GM03348 (cell line): Measurements from ENCODE around the gene SERPINE2.

Experiments
- DNase-seq: peaks from one replicate; pipeline ENCODE4 v3.0.0; 2012; ENCODE audit warnings: low spot score

Gene SERPINE2

DNA sequence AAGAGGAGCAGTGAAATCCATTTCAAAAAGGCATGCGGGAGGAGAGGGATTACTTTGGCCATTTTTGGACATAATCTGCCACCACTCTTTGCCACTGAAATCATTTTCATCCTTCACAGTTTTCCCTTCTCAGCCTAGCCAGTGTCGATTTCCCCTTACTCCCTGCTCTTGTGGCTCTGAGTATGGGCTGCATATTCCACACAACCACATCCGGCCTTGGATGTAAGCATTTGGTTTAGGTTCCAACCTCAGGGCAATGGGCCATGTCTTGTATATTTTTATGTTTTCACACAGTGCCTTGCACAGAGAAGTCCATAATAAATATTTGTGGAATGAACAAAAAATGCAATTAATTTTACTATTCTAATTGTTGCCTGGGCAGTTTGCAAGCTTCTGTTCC is 7.7 kb upstream of the SERPINE2 start:
- DNase-seq, result no peak

DNA sequence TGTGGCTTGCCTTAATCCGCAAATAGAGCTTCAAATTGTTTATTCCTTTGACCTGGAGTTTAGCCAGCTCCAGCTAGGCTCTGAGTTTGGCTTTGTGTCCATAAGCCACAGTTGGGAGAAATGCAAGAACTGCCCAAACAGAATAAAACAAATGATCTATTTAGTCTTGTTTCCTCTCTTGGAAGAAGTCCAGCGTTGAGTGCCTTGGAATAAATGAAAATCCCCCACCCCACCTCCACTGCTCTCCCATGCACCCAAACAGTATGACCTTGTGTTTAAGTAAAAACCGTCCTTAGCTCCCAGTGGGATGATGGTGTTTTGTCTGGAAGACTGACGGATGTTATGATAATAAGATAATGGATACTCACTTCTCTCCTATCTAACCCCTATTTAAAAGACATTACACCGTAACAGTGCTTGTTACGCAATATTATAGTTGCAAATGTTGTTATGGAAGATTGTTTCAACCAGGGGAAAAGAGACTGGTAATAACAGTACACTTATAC is 3.2 kb upstream of the SERPINE2 start:
- DNase-seq, result no peak

DNA sequence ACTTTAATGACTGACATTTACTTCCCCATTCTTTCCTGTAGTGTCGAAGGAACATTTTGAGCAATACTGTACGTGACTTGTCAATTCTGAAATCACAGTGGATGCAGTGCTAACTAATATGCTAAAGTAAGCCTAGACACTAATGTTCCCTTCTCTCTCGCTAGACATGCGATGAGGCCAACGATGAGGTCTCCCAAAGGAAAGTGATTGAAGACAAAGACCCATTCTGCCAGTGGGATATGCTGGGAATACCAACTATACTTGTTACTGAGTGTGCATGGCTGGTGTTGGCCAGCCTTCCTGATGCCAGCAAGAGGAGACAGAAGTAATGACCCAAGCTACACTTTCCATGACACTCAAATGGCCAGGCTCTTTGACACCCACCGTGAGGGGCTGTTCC is 2.5 kb upstream of the SERPINE2 start:
- DNase-seq, result no peak

DNA sequence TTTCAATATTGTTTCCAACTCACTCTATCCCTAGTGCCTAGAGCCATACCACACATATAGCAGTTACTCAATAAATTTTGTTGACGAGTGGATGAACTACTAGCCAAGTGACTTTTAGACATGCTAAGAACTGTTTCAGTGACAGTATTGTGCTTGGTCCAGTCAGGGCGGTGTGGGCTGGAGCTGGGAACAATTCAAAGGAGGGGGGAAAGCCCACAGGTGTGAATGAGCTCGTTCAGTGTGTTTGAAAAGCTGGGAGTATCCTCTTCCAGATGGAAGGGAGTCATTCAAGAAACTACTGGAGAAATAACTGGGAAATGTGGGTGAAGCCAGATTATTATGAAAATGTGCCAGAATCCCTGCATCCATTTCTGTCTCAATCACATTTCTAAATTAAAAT is 1.7 kb upstream of the SERPINE2 start:
- no peak for DNase-seq

DNA sequence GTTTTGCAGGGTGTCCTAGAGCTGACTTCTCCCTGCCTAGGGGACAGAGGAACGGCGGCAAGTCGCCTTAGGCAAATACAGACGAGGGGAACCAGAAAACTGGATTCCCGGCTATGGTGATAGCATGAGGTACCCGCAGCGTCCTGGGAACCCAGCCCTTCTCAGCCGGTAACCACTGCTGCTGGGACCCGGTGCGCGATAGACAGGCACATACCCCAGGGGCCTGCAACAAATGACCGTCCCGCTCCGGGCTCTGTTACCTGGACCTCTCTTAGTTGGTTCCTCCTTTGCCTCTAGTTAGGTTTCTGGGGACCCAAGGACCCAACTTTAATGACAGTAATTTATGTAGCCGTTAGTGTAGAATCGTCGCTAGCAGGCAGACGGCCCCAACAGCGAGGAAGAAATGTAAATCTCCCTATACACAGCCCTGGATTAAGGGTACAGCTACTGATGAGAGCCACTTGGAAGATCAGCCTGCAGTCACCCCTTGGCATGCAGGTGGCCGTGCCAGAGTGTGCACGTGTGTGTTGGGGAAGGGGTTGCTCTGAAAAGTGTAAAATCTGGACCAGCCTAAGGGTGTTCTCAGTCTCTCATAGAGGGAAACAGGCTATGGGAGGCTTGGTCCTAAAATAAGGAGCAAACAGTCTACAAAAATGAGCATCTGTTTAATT is 819 bp upstream of the SERPINE2 start:
- no peak for DNase-seq

DNA sequence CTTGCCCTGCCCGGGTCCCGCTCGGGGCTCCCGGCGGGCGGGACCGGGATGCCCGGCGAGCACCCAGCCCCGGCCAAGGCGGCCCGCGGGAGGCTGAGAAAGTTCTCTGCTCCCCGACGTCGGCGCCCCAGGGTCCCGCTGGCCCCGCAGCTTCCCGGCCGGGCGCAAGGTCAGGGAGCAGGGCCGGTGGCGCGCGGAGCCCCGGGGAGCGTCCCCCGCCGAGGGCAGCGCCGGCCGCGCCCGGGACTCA is 331 bp downstream of the SERPINE2 start:
- no peak for DNase-seq

DNA sequence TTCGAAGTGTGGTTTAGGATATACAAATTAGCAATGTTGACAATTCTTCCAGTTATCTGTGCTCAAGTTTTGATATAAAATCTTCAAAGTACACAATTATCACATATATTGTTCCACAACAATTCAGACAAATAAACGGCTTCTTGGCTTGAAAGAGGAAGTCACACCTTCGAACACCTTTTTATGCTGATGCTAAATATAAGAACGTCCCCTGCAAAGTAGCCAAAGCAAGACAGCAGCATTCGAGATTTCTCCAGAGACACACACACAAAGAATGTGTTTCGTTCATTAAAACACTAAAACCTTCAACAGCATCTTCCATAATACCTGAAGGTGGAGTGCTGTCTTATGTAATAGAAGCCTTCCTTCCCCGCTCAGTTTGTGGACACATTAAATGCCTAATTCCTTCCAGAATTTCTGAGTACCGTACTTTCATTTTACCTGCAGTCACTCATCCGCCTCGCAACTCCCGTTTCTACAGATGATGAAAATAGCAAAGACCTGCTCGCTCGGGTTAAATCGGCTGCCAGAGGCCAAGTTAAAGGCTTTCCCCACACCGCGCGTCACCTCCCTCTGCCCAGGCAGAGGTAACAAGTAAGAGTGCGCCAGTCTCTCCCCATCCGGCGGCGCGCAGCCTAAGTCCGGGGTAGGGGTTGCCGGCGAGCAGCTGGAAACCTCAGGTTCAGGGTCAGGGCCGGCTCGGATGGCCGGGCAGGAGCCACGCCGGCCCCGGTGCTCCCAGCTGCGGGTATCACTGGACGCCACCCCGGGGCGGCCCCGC is 847 bp downstream of the SERPINE2 start:
- peak; percentile 73 for DNase-seq

DNA sequence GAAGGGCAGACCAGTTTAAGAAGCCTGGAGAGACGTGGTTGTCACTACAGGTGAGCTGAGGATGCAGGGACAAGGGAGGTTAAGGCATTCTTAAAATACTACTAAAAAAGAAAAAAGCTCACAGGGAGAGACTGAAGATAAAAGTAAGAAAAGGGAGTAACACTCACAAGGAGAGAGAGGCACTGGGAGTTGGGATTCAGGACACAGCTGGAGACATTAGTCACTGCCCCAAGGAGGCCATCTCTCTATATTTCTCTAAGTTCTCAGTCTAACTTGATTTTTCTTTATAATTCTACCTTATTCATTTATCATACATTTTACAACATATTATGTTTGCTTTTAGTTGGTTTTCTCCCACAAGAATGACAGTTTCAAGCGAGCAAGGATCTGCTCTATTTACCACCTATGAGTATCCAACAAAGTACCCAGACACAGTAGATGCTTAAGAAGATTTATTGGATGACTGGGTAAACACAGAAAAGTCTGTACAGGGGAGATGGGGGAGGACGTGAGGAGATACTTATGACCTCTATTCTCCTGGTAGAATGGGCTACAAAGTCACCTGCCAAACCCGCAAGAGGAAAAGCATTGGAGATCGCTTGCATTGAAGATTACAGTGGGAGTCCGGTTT is 2.2 kb downstream of the SERPINE2 start:
- no peak for DNase-seq

DNA sequence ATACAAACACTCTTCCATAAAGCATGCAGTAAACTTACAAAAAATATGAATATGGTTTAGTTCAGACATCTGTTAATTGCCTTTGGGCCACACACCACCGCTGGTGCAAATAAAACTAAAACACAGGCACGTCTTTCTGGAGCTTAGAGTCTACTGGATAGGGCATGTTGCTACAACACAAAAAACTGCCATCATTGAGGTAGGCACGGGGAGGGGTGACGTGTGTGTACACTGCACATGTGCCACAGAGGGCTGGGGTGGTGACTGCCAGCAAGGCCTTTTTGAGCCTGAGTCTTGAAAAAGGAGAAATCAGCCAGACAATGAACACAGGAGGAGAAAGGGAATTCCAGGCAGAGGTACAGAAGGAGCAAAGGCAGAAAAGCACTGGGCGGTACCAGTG is 5.1 kb downstream of the SERPINE2 start:
- no peak for DNase-seq

DNA sequence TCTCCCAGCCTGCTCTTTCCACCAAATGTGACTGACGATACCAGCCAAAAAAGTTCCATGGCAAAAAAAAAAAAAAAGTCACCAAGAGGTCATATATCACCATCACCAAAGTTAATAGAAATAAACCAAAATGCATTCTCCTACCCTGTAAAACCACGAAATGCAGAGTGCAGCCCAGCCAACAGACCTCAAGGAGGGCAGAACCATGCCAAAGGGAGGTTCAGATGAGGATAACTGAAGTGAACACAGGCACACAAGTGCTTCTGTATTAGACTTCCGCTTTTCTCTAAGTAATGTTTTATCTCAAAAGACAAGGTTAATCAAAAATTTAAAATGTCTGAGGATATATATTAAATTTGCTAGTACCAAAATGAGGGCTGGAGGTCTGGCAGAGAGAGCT is 5.5 kb downstream of the SERPINE2 start:
- DNase-seq, result no peak

DNA sequence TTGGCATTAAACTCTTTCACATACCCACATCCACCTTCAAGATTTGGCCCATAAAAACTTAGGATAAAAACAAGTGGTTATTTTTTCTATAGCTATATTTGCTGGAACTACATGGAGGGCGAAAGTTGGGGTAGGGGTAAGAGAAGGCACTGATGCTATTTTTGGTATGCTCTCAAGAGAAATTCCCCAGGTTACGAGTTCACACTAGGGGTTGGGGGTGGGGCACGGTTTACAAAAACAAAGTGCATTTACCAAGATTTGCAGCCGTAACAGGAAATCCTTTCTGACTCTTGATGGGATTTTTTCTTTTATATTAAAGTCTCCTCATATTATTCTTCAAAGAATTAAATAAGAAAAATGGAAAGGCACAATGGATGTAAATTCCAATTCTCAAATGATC is 6.8 kb downstream of the SERPINE2 start:
- no peak for DNase-seq

DNA sequence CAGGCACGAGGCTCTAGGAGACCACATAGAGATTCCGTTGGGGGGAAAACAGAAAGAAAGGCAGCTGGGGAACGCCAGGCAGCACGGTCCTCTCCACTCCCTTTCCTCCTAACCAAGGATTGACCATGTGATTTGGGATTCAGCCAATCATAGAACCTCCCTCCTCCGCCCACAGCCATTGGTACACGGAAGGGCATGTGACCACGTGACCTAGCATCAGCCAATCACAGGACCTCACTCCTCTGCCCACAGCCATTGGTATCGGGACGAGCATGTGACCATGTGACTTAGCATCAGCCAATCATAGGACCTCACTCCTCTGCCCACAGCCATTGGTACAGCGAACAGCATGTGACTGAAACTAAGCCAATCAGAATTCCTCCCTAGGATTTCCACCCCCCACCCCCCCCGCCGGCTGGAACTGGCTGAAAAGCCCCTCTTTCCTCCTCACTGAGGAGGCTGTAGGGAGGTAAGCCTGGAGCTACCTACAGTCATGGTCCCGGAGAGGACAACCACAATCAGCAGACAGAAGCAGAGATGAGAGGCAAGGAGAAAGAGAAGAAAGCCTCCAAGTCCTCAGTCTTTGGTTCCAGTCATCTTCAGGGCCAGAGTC is 7.6 kb downstream of the SERPINE2 start:
- DNase-seq, result no peak

DNA sequence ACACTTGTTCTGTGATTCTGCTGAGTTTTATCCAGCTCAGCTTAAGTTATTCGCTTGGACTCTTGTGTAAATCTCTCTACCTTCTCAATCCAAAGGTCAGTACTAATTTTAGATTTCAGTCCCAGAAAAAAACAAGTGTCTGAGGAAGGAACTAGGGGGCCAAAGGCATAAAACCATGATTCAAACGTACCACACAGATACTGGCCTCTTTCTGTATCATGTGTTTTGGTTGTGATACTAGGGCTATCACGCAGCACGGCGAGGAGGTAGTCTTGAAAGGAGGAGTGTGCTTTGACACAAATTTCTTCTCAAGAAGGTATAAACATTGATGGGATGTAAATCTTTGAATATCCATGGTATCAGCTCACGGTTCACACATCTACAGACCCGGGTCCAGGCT is 8.3 kb downstream of the SERPINE2 start:
- DNase-seq, result no peak

DNA sequence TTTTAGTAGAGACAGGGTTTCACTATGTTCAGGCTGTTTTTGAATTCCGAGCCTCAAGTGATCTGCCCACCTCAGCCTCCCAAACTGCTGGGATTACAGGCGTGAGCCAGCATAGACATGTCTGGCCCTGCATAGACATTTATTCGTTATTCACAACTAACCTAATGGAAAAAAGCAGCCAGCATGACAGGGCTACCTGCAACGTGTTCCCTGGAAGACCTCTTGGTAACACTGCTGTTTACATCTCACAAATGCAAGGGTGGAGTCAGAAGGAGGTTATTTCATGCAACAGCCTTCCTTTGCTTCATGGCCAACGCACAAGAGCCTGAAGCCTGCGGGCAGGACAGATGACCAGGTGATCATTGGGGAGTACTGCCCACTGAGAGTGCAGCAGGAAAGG is 9.2 kb downstream of the SERPINE2 start:
- DNase-seq, result no peak

DNA sequence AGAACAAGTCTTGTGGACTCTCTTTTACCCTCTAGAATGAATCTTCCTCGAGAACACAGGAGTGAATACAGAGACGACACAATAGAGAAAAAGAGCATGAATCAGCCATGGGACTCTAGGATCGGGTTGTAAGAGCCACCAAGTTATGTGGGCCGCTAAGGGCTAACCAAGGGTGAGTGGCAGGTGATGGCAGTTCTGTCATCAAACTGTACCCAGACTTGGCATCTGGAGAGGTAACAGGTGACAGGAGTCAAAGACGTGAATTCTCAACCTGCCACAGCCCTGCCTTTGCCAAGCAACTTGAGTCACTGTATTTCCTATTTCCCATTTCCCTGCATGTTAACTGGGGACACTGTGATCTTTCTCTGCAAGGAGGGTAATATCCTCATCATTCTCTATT is 11.2 kb downstream of the SERPINE2 start:
- no peak for DNase-seq

DNA sequence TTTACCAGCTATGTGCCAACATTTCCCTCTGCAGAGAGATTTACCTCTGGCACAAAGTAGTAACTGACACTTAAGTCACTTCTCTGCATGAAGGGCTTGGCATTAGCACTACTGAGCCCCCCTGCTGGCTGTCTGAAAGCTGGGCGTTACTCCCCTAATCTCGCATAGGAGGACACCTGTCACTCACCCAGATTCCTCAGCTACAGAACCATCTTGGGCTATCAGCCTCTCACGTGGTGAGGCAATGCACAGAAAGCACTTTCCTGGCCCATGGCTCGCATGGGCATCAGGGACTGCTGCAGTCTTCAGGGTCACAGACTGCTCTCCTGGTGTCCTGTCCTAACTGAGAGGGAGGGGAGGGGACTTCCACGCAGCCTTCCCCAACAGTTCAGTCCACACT is 12.0 kb downstream of the SERPINE2 start:
- no peak for DNase-seq

DNA sequence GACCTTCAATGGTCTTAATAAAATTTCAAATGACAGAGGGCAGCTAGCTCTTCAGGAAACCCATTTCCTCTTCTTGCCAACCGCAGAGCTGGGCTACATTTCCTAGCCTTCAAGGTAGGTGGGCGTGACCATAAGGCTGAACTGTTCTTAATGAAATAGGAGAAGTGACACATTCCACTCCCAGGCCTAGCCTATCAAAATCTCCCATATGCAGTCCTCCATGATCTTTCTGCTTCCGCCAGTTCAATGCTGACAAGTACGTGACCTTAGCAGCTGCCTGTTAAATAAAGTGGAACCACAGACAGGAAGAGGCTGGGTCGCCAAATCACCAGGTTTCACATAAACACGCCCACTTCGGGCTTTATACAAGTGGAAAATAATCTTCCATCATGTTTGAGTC is 13.2 kb downstream of the SERPINE2 start:
- no peak for DNase-seq

DNA sequence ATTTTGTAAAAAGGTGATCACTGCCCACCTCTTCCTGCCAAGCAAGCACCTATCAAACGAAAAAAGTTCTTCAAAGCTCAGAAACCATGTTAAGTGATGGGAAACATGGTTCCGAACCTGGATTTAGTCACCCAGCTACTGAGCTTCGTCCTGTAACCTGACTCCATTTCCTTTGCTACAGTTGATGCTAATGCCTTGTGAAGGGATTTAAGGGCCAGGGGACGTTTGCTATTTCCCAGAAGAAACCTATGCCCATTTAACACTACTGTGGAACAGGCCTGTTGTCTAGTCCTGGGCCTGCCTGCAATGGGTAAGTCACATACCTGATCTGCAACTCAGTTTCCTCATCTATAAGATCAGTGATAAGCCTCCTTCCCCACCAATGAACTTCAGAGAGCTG is 14.8 kb downstream of the SERPINE2 start:
- DNase-seq, result no peak

DNA sequence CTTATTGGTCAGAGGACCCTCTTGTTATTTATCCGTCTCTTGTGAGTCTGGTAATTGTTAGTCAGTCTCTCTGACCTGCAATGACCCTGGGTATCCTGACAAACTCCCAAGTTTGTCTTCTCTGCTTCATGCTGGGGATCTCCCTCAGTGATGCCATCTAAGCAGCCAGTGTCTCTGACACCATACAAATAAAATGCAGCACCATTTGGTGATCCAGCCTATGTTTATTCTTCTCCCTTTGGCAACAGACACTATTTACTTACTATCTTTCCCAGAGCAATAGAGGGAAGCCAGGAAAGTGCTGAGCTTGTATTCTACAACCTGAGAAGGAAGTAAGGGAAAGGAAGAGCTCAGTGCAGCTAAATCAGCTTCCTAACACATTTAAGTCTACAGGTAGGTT is 15.9 kb downstream of the SERPINE2 start:
- DNase-seq, result peak; percentile 39

DNA sequence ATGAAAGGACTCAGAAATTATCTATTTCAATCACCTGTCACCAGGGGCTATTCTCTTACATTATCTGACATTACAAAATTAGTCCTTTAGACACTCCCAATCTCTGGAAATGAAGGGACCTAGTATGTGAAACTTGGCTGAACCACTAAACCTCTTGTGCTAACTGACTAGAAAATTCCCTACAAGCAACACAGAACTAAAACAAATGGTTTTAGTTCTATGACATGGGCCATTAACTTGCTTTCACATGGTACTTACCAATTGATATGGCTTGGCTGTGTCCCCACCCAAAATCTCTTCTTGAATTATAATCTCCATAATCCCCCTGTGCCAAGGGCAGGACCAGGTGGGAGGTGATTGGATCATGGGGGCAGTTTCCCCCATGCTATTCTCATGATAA is 16.6 kb downstream of the SERPINE2 start:
- no peak for DNase-seq

DNA sequence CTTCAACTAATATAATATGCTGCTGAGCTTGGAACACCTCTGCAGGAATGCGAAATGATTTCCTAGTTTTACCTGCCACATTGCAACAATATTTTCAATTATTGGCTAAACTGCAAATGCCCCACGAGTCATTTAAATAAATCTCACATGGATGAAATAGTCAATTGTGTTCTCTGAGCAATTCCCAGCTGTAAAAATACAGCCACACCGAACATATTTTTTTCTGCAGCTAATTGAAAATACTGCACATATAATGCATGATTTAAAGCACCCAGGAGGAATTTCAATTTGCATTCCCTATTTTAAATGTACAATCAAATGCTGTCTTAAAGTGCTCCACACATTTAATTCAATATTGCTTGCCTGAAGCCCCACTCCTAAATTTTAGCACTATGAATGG is 18.6 kb downstream of the SERPINE2 start:
- DNase-seq, result no peak

DNA sequence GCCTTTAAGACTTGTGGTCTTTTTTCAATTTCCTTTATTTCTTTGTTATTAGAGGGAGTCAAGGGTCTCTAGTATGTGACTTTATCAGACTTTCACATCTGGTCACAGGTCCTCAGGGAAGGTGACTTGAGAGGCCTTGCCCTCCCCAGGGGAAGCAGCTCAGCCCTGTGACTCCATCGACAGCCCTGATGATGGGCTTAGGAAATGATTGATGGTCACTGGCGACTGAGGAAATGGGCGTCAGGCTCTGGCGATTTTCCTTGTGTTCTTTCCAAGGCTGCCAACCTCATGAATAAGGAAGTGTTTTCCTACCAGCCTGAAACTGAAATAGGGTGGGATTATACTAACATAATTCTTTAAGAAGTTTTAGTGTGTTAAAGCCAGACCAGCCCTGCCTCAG is 21.1 kb downstream of the SERPINE2 start:
- DNase-seq, result no peak

DNA sequence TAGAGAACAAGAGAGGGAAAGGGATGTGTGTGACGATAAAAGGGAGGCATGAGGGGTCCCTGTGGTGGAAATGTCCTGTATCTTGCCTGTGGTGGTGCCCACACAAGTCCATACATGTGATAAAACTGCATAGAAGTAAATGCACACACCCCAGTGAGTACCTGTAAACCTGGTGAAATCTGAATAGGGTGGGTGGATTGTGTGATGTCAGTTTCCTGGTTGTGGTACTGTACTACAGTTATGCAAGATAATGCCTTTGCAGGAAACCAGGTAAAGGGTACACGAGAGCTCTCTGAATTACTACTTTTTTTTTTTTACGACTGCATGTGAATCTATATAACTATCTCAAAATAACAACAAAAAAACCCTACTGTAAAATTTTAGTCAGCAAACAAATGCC is 22.1 kb downstream of the SERPINE2 start:
- no peak for DNase-seq
